GM19238 (cell line): ENCODE data around the gene LIAS.
"Not testable (repeated sequence)": the region's sequence is repeated elsewhere in the genome, so short reads cannot be mapped to it uniquely, and the experiment has no call there.

Source experiments
- DNase-seq: peaks from one replicate; pipeline ENCODE4 v3.0.0; 2011; ENCODE audit warnings: low spot score; ENCODE audit not compliant: insufficient read length

LIAS gene

DNA sequence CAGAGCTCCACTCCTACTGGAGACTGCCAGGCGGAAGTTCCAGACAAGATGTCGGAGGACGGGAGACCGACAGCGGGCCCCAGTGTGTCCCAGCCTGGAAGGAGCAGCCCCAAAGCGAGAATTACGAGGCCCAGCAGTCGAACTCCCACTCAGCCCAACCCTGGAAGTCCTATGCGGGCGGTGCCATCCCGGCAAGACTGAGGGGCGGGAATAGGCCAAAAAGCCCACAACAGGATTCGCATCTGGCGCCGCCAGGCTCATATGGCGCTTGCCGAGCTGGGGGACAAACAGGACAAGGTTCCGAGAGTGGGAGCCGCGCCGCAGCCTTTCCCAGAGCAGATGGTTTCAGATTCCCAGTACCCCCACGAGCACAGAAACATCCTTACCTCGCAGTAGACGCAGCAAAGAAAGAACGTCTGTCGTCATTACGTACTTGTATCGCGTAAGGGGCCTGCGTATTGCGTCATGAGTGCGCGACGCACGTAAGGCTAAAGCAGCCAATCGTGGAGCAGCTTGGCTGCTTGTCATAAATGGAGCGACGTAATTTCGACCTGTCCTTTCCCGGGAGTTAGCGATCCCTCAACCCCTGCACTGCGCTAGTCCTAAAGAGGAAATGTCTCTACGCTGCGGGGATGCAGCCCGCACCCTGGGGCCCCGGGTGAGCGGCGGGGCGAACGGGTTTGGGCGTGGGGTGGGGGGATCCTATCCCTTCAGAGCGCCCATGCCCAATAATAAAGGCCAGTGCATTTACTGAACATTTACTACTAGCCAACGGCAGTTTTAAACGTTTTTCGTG is at the start of gene LIAS, which contains the start of gene RPL9:
Gene LIAS (plus strand): TSS at position 552 of the 796 bp plus-strand sequence. CDS start 62 bp downstream, at position 614.
Gene RPL9 (minus strand): TSS at position 418 of the 796 bp plus-strand sequence. CDS start 483 bp downstream, outside the sequence.
- peak; percentile 76 for DNase-seq

GRCh38 chr4:39410415-39410814 is 48.4 kb upstream of the LIAS start:
- no peak for DNase-seq

GRCh38 chr4:39411561-39411960 is 47.3 kb upstream of the LIAS start:
- not testable (repeated sequence) for DNase-seq

DNA sequence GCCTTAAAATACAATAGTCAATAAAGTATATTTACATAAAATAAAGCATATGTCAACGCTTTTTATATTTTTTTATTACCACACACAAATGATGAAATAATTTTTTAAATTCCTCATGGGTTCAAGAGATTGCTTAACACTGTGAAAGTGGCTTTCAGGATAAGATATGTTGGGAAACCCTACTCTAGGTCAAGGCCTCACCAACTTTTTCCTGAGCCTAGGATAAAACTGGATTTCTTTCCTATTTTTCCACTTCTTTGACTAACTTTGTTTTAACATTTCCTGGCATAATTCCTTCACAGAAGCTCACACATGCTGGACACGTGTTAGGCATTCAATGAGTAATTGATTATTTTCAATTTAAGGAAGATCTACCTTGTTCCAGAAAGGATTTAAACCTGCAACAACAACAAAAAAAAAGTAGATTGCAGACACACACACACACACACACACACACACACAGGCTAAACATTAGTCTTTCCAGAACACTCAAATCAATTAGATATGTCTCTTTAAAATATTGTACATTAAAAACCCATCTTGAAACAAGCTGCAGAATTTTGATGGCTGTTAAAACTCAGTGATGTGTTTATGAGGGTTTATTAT is 43.1 kb upstream of the LIAS start:
- DNase-seq, result no peak

GRCh38 chr4:39422247-39422646 is 36.6 kb upstream of the LIAS start:
- no peak for DNase-seq

GRCh38 chr4:39425297-39425696 is 33.6 kb upstream of the LIAS start:
- not testable (repeated sequence) for DNase-seq

DNA sequence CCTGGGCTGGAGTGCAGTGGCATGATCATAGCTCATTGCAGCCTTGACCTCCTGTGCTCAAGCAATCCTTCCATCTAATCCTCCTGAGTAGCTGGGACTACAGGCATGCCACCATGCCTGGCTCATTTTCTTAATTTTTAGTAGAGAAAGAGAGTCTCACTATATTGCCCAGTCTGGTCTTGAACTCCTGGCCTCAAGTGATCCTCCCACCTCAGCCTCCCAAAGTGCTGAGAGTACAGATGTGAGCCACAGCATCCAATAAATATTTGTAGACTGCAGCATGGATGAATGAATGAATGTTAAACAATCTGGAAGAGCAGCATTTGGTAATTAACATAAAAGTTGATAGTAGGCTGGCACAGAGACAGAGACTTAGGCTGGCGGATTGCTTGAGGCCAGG is 32.1 kb upstream of the LIAS start:
- DNase-seq, result no peak

DNA sequence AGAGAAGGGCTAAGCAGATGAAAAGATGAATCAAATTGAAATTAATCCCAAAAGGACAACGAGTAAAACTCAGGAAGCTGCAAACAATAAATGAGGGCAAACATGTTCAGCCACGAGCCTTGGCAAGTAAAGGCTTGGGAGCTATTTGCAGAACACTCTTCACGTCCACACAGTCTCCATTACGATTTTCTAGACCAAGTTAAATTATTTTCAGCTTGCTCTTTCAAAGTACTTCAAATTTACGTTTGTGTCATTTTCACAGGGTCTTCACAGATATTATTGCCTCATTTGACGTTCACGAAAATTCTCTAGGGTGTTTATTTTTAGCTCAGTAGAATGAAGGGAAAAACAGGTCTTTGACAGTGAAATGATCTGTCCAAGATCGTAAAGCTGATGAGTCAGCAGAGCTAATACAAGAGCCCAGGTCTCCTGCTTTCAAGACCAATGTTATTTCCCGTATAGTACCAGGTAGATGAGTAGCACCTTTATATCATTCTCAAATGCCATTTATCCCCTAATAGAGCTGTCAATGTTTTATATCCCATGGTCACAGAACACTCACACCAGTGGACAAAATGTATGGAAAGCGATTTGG is 31.2 kb upstream of the LIAS start:
- DNase-seq, result no peak

DNA sequence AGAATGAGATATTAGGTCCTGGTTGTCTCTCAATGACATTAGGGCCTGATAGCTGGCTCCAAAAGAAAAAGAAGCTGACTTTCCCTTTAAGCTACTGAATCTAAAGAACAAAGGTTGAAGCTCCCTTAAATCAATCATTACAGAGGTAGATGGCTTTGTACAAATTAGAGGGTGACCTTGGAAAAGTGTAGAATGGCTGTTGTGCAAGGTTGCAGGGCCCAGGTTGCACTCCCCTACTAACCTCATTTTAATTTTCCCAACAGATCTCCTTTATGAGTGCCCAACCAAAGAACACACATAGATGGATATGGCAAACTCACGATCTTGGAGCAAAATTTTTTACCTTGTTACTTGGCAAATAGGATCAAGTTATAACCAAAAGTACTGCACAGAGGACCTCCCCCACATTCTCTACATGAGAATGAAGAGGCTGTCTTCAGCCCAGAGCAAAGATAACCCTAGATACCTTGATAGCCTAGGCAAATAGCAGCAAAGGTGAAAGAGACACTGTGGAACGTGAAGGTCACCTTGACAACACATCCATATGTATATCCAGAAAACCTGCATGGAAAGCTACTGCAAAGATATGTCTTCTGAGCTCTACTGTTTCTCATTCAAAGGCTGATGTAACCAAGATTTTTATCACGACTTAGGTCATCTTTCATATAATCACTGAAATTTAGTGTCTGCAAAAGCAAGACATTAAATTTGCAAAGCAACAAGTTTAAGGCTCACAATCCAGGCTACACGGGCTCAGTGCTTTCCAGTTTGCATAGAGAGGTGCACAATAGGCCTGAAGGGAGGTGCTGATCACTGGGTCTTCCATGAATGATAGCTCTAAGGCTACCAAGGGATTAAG is 29.2 kb upstream of the LIAS start:
- DNase-seq, result no peak

DNA sequence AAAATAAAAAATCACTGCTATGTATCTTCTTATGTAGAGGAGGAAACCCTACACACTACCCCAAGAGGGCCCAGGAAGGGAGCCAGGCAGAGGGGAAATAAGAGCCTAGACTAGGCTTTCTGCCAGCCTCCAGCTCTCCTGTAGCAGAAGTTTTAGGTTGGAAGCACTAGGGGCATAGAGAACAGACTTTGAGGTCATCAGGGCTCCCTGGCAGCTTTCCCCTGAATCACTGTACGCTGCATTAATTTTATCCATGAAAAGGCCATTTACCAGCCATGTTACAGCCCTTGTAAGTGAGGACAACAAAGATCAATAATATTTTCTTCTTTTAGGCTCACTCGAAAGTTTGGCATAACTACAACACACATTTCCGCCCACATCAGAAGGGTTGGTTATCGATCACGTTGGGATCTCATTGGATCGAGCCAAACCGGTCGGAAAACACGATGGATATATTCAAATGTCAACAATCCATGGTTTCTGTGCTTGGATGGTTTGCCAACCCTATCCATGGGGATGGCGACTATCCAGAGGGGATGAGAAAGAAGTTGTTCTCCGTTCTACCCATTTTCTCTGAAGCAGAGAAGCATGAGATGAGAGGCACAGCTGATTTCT is 24.9 kb upstream of the LIAS start:
- no peak for DNase-seq

DNA sequence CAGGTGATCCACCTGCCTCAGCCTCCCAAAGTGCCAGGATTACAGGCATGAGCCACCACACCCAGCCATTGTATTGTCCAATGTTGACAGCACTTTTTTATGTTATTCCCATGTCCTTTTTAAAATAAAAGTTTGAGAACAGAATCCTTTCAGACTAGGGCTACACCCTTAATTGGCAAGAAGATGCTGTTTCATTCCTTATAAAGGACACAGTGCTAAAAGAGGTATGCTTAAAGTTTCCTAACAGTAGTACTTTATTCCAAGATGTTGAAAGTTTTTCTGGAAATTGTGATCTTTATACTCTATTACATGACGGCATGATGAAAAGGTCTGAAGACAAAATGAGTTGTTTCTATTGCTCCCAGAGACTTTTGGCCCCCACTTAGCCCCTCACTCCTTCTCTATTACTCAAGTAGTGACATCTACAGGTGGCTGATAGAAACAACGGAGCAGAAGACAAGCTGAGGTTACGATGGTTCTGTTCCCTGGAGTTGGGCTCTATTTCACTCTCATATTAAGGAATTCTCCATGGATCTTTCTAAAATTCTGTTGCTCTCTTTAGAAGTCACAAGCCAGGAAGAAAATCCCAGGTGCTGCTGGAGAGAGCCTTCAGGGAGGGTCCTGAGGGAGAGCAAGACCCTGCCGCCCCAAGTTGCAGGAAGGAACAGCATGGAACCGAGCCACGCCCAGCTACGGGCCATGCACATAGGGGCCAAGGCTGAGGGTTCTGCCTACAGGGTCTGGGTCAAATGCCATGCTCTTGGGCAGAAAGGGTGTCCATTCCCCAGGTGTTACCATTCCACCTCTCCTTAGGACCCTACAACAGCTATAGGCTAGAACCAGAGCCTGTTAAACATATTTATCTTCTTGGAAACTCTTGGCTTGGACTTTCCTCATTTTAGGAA is 22.9 kb upstream of the LIAS start:
- DNase-seq, result no peak

DNA sequence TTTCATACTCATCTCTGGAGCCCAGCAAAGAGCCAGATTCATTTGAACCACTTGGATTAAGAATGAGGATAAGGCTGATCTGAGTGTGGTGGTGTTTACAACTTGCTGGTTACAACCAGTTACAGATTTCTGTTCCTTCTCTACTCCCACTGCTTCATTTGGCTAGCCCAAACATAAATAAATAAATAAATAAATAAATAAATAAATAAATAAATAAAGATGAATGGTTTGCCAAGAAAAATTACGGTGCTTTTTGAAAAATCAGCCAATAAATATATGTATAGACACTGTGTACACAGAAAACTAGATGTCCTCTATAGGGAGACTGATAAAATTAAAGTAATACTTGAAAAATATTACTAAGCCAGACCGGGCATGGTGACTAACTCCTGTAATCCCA is 17.3 kb upstream of the LIAS start:
- no peak for DNase-seq

DNA sequence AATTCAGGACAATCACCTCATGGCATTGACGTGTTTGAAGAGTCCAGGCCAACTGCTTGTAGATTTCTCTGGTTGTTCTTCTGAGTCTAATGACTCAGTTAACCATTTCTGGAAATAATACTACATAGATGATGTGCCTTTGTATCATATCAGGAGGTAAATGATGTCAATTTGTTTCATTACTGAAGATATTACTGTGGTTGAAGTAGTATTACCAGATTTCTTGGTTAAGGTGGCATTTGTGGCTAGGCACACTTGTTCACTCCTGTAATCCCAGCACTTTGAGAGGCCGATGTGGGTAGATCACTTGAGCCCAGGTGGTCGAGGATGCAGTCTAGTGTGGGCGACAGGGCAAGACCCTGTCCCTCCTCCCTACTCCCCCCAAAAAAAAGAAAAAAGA is 15.9 kb upstream of the LIAS start:
- DNase-seq, result no peak

- DNase-seq, result no peak
These were observed 12.4 kb upstream of the LIAS start for GRCh38 chr4:39446483-39446841.

DNA sequence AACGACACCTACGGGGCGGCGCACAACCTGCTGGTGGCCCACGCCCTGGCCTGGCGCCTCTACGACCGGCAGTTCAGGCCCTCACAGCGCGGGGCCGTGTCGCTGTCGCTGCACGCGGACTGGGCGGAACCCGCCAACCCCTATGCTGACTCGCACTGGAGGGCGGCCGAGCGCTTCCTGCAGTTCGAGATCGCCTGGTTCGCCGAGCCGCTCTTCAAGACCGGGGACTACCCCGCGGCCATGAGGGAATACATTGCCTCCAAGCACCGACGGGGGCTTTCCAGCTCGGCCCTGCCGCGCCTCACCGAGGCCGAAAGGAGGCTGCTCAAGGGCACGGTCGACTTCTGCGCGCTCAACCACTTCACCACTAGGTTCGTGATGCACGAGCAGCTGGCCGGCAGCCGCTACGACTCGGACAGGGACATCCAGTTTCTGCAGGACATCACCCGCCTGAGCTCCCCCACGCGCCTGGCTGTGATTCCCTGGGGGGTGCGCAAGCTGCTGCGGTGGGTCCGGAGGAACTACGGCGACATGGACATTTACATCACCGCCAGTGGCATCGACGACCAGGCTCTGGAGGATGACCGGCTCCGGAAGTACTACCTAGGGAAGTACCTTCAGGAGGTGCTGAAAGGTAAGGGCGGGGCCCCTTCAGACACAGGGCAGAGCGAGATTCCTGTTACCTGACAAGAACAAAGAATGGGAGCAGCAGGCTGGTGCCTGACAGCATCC is 11.8 kb upstream of the LIAS start:
- peak; percentile 61 for DNase-seq

DNA sequence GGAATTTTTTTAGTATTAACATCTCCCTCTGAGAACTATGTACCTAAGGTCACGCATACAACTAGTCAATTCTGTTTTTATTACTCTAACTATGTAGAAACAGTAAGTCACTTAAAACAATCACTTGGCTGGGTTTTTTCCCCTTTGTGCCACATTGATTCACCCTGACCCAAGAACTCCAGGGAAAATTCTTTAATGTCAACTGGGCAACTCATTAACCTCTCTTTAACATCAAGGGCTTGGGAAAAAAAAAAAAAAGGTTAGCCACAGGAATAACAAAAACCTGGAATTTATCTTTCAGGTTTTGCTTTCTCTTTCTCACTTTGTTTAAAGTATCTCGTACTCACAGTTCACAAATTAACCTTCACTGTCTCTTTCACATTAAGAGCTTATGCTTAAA is 8.2 kb upstream of the LIAS start:
- DNase-seq, result no peak

GRCh38 chr4:39451423-39452023 is 7.3 kb upstream of the LIAS start:
- no peak for DNase-seq

- DNase-seq, result no peak
These were observed 6.5 kb upstream of the LIAS start for GRCh38 chr4:39452153-39452859.
